SU-DHL-6 (cell line): ENCODE data around the gene CADM2.

ENCODE experiments used
- H2AFZ ChIP-seq: fragments of 200-600 bp; sonication (generic); 2 replicates; pipeline ENCODE4 v1.6.1; 2014; ENCODE audit warnings: low read depth, mild to moderate bottlenecking, moderate library complexity, mixed read lengths, antibody characterized with exemption, low read length; ENCODE audit not compliant: severe bottlenecking
- H3F3A ChIP-seq: fragments of 200-600 bp; shearing (Covaris generic); 2 replicates; pipeline ENCODE4 v1.6.0; 2016; ENCODE audit warnings: antibody characterized with exemption, mild to moderate bottlenecking; ENCODE audit not compliant: insufficient read depth
- H3K27ac ChIP-seq: fragments of 200-600 bp; sonication (generic); 2 replicates; pipeline ENCODE4 v1.5.1; 2016; ENCODE audit warnings: low read depth, mild to moderate bottlenecking, low read length, moderate library complexity, mixed read lengths
- H3K27me3 ChIP-seq: fragments of 200-600 bp; sonication (generic), shearing (Covaris generic); 2 replicates; pipeline ENCODE4 v1.6.0; 2014; ENCODE audit warnings: mild to moderate bottlenecking, low read length
- H3K36me3 ChIP-seq: fragments of 200-600 bp; sonication (generic); 2 replicates; pipeline ENCODE4 v1.6.1; 2014; ENCODE audit warnings: mild to moderate bottlenecking, low read length, mixed read lengths
- H3K4me2 ChIP-seq: fragments of 300-600, 200-600 bp; shearing (Covaris generic), sonication (generic); 2 replicates; pipeline ENCODE4 v1.6.0; 2014; ENCODE audit warnings: low read length, low read depth, mild to moderate bottlenecking; ENCODE audit not compliant: poor library complexity, severe bottlenecking
- H3K4me3 ChIP-seq: fragments of 200-600 bp; sonication (generic); 2 replicates; pipeline ENCODE4 v1.5.1; 2014; ENCODE audit warnings: antibody characterized with exemption, low read length, mild to moderate bottlenecking, mixed read lengths; ENCODE audit not compliant: insufficient read depth, poor library complexity, severe bottlenecking
- H3K79me2 ChIP-seq: fragments of 200-600 bp; sonication (generic); 2 replicates; pipeline ENCODE4 v1.6.1; 2014; ENCODE audit warnings: mild to moderate bottlenecking, low read length, moderate library complexity; ENCODE audit not compliant: insufficient read depth
- H3K9ac ChIP-seq: fragments of 200-600 bp; sonication (generic); 2 replicates; pipeline ENCODE4 v1.7.0; 2014; ENCODE audit warnings: mild to moderate bottlenecking, low read length
- H3K9me2 ChIP-seq: fragments of 200-600 bp; sonication (generic); replicated peaks from 2 replicates; pipeline ENCODE4 v1.6.1; 2014; ENCODE audit warnings: low read length; ENCODE audit not compliant: insufficient read depth
- H3K9me3 ChIP-seq: fragments of 200-600 bp; sonication (generic); 2 replicates; pipeline ENCODE4 v1.6.1; 2014; ENCODE audit warnings: low read length, mixed read lengths; ENCODE audit not compliant: insufficient read depth
- H4K20me1 ChIP-seq: fragments of 200-600 bp; sonication (generic); 2 replicates; pipeline ENCODE4 v1.6.1; 2014; ENCODE audit warnings: low read depth, mild to moderate bottlenecking, antibody characterized with exemption, low read length, moderate library complexity, mixed read lengths
- CTCF ChIP-seq: fragments of 200-600 bp; sonication (generic); IDR thresholded peaks from one replicate; pipeline ENCODE4 v1.5.1; 2017; ENCODE audit warnings: antibody characterized with exemption, mild to moderate bottlenecking, low read length, moderate library complexity; ENCODE audit not compliant: insufficient read depth, poor library complexity, severe bottlenecking
- EZH2phosphoT487 ChIP-seq: fragments of 200-600 bp; sonication (generic), shearing (Covaris generic); conservative IDR thresholded peaks from 2 replicates; pipeline ENCODE4 v1.6.1; 2018; ENCODE audit warnings: mild to moderate bottlenecking, antibody characterized with exemption, low read length, moderate library complexity, mixed read lengths

CADM2 gene

GRCh38 chr3:86046436-86047136, 1087.8 kb downstream of the CADM2 start:
- H3K4me3 ChIP-seq = no peak overlapping the region
- H4K20me1 ChIP-seq = no peaks in the 10 kb centered on the region
- H3K27me3 ChIP-seq = no peaks in the 10 kb centered on the region
- H3K9ac ChIP-seq = no peak overlapping the region
- H3K79me2 ChIP-seq = no peaks in the 10 kb centered on the region
- TF ChIP-seq EZH2phosphoT487 = no peak
- no peak for TF ChIP-seq CTCF
- no peak overlapping the region for H2AFZ ChIP-seq
- H3F3A ChIP-seq = no peaks in the 10 kb centered on the region
- no peaks in the 10 kb centered on the region for H3K9me2 ChIP-seq
- no peaks in the 10 kb centered on the region for H3K36me3 ChIP-seq
- H3K4me2 ChIP-seq = no peak overlapping the region
- no peaks in the 10 kb centered on the region for H3K9me3 ChIP-seq
- H3K27ac ChIP-seq = no peak overlapping the region

- Histone ChIP-seq H3K4me3 (no peak overlapping the region), H2AFZ (no peak overlapping the region), H4K20me1 (no peaks in the 10 kb centered on the region), H3K27me3 (no peaks in the 10 kb centered on the region), H3K9me2 (no peaks in the 10 kb centered on the region), H3K9me3 (no peaks in the 10 kb centered on the region), H3K27ac (no peak overlapping the region), H3K36me3 (no peaks in the 10 kb centered on the region), H3K4me2 (no peak overlapping the region), H3K9ac (no peak overlapping the region), H3F3A (no peaks in the 10 kb centered on the region), H3K79me2 (no peaks in the 10 kb centered on the region)
- TF ChIP-seq CTCF (no peak), EZH2phosphoT487 (no peak)
Measured at GRCh38 chr3:86047161-86047560, 1088.4 kb downstream of the CADM2 start.

- Histone ChIP-seq H2AFZ (no peak overlapping the region), H3K27me3 (no peaks in the 10 kb centered on the region), H3K4me3 (no peak overlapping the region), H3K36me3 (no peaks in the 10 kb centered on the region), H3K9me2 (no peaks in the 10 kb centered on the region), H3F3A (no peaks in the 10 kb centered on the region), H3K9ac (no peak overlapping the region), H3K4me2 (no peak overlapping the region), H4K20me1 (no peaks in the 10 kb centered on the region), H3K9me3 (no peaks in the 10 kb centered on the region), H3K27ac (no peak overlapping the region), H3K79me2 (no peaks in the 10 kb centered on the region)
- TF ChIP-seq EZH2phosphoT487 = no peak
- no peak for TF ChIP-seq CTCF
Measured at GRCh38 chr3:86051058-86051457, 1092.3 kb downstream of the CADM2 start.
